ENCODE data around the gene MYMX.
A peak's percentile ranks its signal among the peaks of the same experiment; 100 is the strongest.

MYMX gene

DNA sequence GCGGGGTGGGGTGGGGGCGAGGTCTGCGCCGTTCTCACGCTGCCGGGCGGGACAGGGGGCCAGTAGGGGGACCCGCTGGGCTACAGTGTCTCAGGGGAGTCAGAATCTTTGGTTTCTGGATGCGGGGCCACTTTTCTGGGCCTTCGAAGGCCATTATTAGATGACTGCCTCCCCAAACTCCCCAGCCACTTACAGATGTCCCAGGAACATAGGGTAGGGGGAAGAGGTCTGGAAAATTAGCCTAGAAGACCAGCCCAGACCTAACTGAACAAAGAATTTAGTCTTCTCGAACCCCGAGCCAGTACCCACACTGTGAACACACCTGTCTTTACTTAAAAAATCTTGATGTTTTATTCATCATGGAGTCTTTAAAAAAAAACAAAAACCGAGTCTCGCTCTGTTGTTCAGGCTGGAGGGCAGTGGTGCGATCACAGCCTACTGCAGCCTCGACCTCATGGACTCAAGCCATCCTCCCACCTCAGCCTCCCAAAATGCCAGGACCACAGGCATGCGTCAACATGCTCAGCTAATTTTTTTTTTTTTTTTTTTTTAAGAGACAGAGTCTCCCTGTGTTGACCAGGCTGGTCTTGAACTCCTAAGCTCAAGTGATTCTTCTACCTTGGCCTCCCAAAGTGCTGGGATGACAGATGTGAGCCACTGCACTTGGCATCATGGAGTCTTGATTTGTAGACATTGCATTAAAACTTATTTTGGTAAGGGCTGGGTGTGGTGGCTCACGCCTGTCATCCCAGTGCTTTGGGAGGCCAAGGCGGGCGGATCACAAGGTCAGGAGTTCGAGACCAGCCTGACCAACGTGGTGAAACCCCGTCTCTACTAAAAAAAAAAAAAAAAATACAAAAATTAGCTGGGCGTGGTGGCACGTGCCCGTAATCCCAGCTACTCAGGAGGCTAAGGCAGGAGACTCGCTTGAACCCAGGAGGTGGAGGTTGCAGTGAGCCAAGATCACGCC, 3.4 kb downstream of the MYMX start:
- DNase-seq, result no peak
- TF ChIP-seq GATA1 (IDR thresholded peaks at IDR 0.05; ENCODE audit: low read depth, low read length) (no peak), POLR2A (IDR thresholded peaks at IDR 0.05; ENCODE audit: low read length) (no peak)

DNA sequence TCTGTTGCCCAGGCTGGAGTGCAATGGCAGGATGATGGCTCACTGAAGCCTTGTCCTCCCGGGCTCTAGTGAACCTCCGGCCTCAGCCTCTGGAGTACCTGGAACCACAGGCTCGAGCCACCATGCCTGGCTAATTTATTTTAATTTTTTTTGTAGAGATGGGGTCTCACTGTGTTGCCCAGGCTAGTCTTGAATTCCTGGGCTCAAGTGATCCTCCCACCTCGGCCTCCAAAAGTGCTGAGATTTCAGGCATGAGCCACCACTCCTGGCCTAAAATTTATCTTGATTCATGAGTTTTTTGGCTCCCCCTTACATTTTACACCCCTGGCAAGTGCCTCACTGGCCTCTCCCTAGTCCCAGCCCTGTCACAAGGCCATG, 4.2 kb downstream of the MYMX start:
- no peak for TF ChIP-seq GATA1 (IDR thresholded peaks at IDR 0.05; ENCODE audit: low read depth, low read length)
- no peak for TF ChIP-seq POLR2A (IDR thresholded peaks at IDR 0.05; ENCODE audit: low read length)
- no peak for DNase-seq

GRCh38 chr6:44221291-44221960, 4.7 kb downstream of the MYMX start:
- TF ChIP-seq POLR2A (IDR thresholded peaks at IDR 0.05; ENCODE audit: low read length), result no peak
- TF ChIP-seq GATA1 (IDR thresholded peaks at IDR 0.05; ENCODE audit: low read depth, low read length), result no peak
- peak; percentile 95 to 96 for DNase-seq

DNA sequence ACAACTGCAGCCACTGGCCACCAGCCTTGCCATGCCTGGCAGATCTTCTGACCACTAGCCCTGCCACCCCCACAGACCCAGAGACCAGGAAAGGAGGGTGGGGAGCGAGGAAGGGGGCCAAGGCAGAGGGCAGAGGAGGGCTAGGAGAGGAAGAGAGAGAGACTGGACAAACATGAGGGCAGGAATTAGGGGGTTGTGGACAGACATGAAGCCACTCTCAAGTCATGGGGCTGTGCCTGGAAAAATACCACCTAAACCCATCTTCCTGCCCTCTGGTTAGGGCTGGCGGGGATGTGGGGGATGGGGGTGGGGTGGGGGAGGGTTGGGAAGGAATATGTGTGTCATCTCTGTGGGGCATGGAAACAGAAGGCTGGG, 5.2 kb downstream of the MYMX start:
- no peak for DNase-seq
- TF ChIP-seq GATA1 (IDR thresholded peaks at IDR 0.05; ENCODE audit: low read depth, low read length) (no peak), POLR2A (IDR thresholded peaks at IDR 0.05; ENCODE audit: low read length) (no peak)

DNA sequence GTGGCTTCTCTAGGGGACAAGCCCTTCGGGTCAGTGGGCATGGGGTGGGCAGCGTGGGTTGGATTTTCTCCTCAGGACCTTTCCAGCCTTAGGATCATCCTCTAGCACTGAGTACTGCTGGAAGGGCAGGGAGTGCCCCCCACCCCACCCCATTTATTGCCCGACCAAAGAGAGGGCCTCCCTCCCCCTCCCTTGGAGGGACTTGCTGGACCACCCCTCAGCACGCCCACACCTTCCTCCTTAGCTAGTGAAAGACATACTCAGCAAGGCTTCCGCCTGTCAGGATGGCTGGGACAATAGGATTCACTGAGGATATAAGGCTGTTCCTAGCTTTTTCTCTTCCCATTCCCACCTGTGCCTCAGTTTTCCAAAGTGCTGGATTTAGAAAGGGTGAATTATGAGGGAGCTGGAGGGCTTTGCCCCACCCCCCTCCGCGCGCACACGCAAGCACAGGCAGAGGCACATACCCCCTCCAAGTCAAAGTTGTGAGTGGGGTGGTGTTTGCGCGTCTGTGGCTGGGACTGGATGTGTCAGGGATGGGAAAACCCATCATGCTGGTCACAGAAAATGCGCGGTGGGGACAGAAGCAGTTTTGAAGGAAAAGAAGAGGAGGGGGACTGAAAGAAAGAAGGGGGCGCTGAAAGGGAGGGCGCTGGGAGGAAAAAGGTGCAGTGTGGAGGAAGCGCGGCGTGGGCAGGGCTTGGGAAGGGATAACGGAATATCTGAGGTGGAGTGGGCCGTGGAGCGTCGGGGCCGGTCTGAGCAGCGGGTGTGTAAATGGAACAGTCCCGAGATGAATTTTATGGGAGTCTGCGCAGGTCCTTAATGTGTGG, 6.0 kb downstream of the MYMX start:
- TF ChIP-seq POLR2A (IDR thresholded peaks at IDR 0.05; ENCODE audit: low read length) (no peak), GATA1 (IDR thresholded peaks at IDR 0.05; ENCODE audit: low read depth, low read length) (no peak)
- peak in 1 of 2 experiments; percentile 55 for DNase-seq

GRCh38 chr6:44223319-44224028, 6.7 kb downstream of the MYMX start, which contains the start of gene SLC29A1:
Gene SLC29A1 (plus strand): TSS chr6:44223595. CDS start chr6:44227314, 3,719 bp downstream.
- TF ChIP-seq POLR2A (IDR thresholded peaks at IDR 0.05; ENCODE audit: low read length) (peak; percentile 51), GATA1 (IDR thresholded peaks at IDR 0.05; ENCODE audit: low read depth, low read length) (no peak)
- peak; percentile 84 to 87 for DNase-seq

- peak; percentile 65 to 72 for DNase-seq
- TF ChIP-seq GATA1 (IDR thresholded peaks at IDR 0.05; ENCODE audit: low read depth, low read length) (no peak), POLR2A (IDR thresholded peaks at IDR 0.05; ENCODE audit: low read length) (no peak)
Observed at GRCh38 chr6:44224029-44224964, 7.6 kb downstream of the MYMX start.

- TF ChIP-seq GATA1 (IDR thresholded peaks at IDR 0.05; ENCODE audit: low read depth, low read length) (no peak), POLR2A (IDR thresholded peaks at IDR 0.05; ENCODE audit: low read length) (no peak)
- DNase-seq, result no peak
Observed at GRCh38 chr6:44224965-44225305, 8.2 kb downstream of the MYMX start.

GRCh38 chr6:44225579-44226325, 9.0 kb downstream of the MYMX start:
- TF ChIP-seq GATA1 (IDR thresholded peaks at IDR 0.05; ENCODE audit: low read depth, low read length) (peak; percentile 91), POLR2A (IDR thresholded peaks at IDR 0.05; ENCODE audit: low read length) (peak; percentile 75)
- DNase-seq, result peak; percentile 91 to 97

DNA sequence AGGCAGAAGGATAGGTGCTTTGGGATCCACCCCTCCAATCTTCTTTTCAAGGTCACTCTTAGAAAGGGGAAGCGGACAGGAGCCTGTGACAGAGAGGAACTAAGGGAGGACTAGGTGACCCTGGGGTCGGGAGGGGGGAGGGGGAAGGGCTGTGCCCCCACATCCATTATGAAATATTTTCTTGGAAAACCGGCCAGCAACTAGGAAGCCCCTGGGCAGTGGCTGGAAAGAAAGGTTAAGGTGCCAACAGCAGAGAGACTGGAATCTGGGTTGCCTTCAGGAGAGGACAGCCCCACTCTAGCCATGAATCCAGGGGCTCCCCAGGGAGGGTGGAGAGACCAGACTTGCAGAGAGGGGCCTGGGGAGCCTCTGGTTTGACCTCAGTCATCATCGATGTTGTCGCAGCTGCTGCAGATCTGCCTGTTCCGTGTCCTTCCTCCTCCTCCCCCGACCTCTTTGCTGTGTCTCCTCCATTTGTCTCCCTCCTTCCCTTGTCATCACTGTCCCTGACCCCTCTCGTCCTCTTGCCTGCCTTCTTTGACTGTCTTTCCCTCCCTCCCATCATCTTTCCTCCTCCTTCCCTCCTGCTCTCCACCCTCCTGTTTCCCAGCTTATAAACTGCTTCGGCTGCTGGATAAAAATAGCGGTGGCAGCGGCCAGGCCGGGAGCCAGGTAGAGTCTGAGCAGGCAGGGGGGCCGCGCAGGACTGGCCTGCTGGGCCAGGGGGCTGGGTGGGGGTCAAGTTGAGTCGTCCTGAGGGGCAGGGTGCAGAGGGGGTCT, 9.8 kb downstream of the MYMX start:
- TF ChIP-seq POLR2A (IDR thresholded peaks at IDR 0.05; ENCODE audit: low read length), result no peak
- no peak for TF ChIP-seq GATA1 (IDR thresholded peaks at IDR 0.05; ENCODE audit: low read depth, low read length)
- DNase-seq, result peak; percentile 44 to 47
